ENCODE results near the gene GPAM. TPM values are rescaled to one million over a fixed set of nuclear protein-coding genes. Genes with fewer than 3 reads are reported as not detected.

GPAM gene
- total and polyA plus RNA-seq, 3 donors from 2014 or later: 25.1 to 37.6 (median 36.7) TPM

GRCh38 chr10:112191791-112192190, 8.2 kb upstream of the GPAM start:
- 88 to 95% methylated on average over 6 of the region's 6 CpGs for WGBS, 2 donors
- Histone ChIP-seq H3K27me3 (no peaks in the 10 kb centered on the region), H3K27ac (no peak overlapping the region), H3K4me3 (no peak overlapping the region), H3K4me1 (peaks cover 9% of the 10 kb centered on the region), H3K9me3 (no peaks in the 10 kb centered on the region), H3K36me3 (ENCODE audit: low read depth, missing control alignments) (no peaks in the 10 kb centered on the region)
- no peak for DNase-seq
- intact Hi-C loops (cut with DNase I; ENCODE audit: low total_unique reads): no loop called here
- TF ChIP-seq, protein P1, sequence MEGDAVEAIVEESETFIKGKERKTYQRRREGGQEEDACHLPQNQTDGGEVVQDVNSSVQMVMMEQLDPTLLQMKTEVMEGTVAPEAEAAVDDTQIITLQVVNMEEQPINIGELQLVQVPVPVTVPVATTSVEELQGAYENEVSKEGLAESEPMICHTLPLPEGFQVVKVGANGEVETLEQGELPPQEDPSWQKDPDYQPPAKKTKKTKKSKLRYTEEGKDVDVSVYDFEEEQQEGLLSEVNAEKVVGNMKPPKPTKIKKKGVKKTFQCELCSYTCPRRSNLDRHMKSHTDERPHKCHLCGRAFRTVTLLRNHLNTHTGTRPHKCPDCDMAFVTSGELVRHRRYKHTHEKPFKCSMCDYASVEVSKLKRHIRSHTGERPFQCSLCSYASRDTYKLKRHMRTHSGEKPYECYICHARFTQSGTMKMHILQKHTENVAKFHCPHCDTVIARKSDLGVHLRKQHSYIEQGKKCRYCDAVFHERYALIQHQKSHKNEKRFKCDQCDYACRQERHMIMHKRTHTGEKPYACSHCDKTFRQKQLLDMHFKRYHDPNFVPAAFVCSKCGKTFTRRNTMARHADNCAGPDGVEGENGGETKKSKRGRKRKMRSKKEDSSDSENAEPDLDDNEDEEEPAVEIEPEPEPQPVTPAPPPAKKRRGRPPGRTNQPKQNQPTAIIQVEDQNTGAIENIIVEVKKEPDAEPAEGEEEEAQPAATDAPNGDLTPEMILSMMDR (IDR thresholded peaks at IDR 0.05): no peak
- no peak for TF ChIP-seq POLR2A (IDR thresholded peaks at IDR 0.05)

GRCh38 chr10:112191041-112191590, 7.6 kb upstream of the GPAM start:
- no peak for DNase-seq
- intact Hi-C loops (cut with DNase I; ENCODE audit: low total_unique reads): no loop called here
- peaks cover 9% of the 10 kb centered on the region for H3K4me1 ChIP-seq
- TF ChIP-seq POLR2A (IDR thresholded peaks at IDR 0.05): no peak
- TF ChIP-seq, protein P1 (IDR thresholded peaks at IDR 0.05): no peak
- H3K4me3 ChIP-seq: no peak overlapping the region
- no peak overlapping the region for H3K27ac ChIP-seq
- WGBS, 2 donors: 59 to 82% methylated on average over 4 of the region's 4 CpGs
- H3K36me3 ChIP-seq (ENCODE audit: low read depth, missing control alignments): no peaks in the 10 kb centered on the region
- no peaks in the 10 kb centered on the region for H3K27me3 ChIP-seq
- H3K9me3 ChIP-seq: no peaks in the 10 kb centered on the region

- H3K4me3 ChIP-seq: no peak overlapping the region
- no peaks in the 10 kb centered on the region for H3K36me3 ChIP-seq (ENCODE audit: low read depth, missing control alignments)
- DNase-seq: no peak
- H3K9me3 ChIP-seq: no peaks in the 10 kb centered on the region
- H3K27ac ChIP-seq: no peak overlapping the region
- intact Hi-C loops (cut with DNase I; ENCODE audit: low total_unique reads): no loop called here
- no peaks in the 10 kb centered on the region for H3K27me3 ChIP-seq
- TF ChIP-seq POLR2A (IDR thresholded peaks at IDR 0.05): no peak
- WGBS, 2 donors: 70 to 82% methylated on average over 5 of the region's 5 CpGs
- peaks cover 9% of the 10 kb centered on the region for H3K4me1 ChIP-seq
These were observed 5.9 kb upstream of the GPAM start for GRCh38 chr10:112189465-112189864.

DNA sequence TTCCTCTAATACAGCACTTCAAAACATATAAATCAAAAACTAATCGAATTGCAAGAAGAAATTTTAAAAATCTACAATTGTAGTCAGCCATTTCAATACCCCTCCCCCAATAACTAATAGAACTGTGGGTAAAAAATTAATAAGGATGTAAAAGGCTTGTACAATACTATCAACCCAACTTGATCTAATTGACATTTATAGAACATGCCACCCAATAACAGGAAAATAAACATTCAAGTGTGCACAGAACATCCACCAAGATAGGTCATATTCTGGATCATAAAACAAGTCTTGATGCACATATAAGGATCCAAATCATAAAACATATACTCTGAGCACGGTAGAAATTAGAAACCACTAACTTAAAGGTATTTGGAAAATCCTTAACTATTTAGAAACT, 4.0 kb upstream of the GPAM start:
- Histone ChIP-seq H3K4me1 (peaks cover 14% of the 10 kb centered on the region), H3K9me3 (no peaks in the 10 kb centered on the region), H3K36me3 (ENCODE audit: low read depth, missing control alignments) (no peaks in the 10 kb centered on the region), H3K27ac (no peak overlapping the region), H3K4me3 (no peak overlapping the region), H3K27me3 (no peaks in the 10 kb centered on the region)
- TF ChIP-seq, protein P1 (IDR thresholded peaks at IDR 0.05): no peak
- no peak for TF ChIP-seq POLR2A (IDR thresholded peaks at IDR 0.05)
- no peak for DNase-seq
- WGBS, 2 donors: 69 to 70% methylated on average over 2 of the region's 2 CpGs
- intact Hi-C loops (cut with DNase I; ENCODE audit: low total_unique reads): no loop called here

DNA sequence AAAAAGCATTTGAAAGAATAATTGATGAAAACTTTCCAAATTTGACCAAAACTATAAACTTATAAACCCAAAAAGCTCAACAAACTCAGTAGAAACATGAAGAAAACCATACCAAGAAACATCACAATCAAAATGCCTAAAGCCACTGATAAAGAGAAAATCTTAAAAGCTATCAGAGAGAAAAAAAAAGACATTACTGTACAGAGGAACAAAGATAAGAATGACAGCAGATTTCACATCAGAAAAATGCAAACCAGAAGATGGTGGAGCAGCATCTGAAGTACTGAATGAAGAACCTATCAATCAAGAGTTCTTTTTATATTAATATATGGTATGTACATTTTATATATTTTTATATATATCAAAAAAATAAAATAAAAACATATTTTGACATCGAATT, 2.4 kb upstream of the GPAM start:
- DNase-seq: no peak
- H3K27ac ChIP-seq: no peak overlapping the region
- no peaks in the 10 kb centered on the region for H3K36me3 ChIP-seq (ENCODE audit: low read depth, missing control alignments)
- H3K9me3 ChIP-seq: no peaks in the 10 kb centered on the region
- no peak overlapping the region for H3K4me3 ChIP-seq
- TF ChIP-seq, protein P1 (IDR thresholded peaks at IDR 0.05): no peak
- no peak for TF ChIP-seq POLR2A (IDR thresholded peaks at IDR 0.05)
- intact Hi-C loops (cut with DNase I; ENCODE audit: low total_unique reads): no loop called here
- H3K4me1 ChIP-seq: peaks cover 9% of the 10 kb centered on the region
- 87 to 96% methylated on average over 1 of the region's 1 CpG for WGBS, 2 donors
- H3K27me3 ChIP-seq: no peaks in the 10 kb centered on the region
